ENCODE results near the gene NDUFS4. TPM values are rescaled to one million over a fixed set of nuclear protein-coding genes. Genes with fewer than 3 reads are reported as not detected.
"Not testable (repeated sequence)": the region's sequence is repeated elsewhere in the genome, so short reads cannot be mapped to it uniquely, and the experiment has no call there.

The NDUFS4 gene
- total RNA-seq, 1 experiment from 2014 or later = 273 TPM

- not testable (repeated sequence) for DNase-seq (ENCODE audit: low spot score)
Measured at GRCh38 chr5:53665313-53665712, 104.9 kb downstream of the NDUFS4 start.

DNA sequence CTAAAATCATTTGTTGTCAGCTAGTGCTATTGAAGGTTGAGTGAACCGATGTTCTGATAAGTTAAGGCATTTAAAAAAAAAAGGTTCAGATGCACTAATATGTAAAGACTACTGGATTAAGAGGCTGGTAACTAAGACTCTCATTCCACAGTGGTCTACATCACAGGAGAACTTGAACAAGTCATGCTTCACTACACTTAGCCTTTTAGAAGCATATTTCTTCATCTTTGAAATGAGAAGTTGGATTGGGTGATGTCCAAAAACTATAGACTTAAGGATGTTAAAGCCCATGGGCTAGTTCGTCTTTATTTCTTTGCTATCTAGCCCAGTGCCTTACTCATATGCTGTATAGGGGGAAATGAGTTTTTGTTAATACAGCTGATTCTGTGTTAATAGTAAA is 107.2 kb downstream of the NDUFS4 start:
- DNase-seq (ENCODE audit: low spot score) = no peak

DNA sequence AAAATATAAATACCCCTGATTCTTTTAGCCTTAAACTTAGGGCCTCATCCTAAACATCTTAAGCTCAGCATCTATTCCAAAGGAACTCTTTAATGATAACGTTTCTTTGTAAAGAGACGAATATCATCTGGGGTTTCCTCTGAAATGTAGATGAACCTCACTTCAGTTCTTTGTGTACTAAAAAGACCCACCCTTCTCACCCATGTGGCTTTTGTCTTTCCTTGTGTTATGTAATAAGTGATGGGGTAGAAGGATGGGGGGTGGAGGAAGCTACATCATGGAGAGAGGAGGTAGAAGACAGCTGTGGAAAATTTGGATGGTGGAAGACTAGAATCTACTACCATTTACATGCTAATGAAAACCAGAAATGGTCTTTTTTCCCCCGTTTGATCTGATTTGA is 111.0 kb downstream of the NDUFS4 start:
- DNase-seq (ENCODE audit: low spot score) = no peak

DNA sequence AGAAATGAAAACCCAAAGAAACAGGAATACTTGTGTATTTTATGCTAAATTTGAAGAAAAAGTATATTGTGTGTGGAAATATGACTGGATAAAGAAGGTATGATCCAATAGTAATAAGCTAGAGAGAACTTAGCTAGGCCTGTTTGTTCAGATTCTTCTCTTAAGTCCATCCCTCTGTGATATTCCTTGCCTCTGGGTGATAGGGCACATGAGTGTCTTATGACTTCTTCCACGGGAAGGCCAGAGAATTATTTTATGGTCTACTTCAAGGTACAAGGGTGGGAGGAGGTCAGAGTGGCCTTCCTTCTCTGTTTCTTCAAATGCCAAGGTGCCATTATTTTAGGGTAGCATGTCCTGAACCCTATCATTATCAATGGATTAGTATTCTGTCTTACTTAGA is 113.7 kb downstream of the NDUFS4 start:
- DNase-seq (ENCODE audit: low spot score) = no peak

DNA sequence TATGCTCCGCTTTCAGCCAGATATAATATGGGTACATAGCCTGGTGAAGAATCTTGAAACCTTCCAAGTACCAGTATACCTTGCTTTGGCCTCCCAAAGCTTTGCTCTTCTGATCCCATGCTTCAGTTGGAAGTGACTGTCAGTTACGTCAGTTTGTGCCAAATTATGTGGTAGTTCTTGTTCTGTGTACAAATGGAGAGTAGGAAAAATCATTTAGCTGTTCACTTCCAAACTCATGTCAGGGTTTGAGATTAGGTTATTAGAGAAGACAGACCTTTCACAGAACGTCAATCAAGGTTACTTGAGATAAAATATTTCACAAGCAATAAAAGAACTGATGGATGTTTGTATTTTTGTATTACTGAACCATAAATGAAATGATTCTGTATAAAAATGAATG is 117.2 kb downstream of the NDUFS4 start:
- DNase-seq (ENCODE audit: low spot score) = no peak

DNA sequence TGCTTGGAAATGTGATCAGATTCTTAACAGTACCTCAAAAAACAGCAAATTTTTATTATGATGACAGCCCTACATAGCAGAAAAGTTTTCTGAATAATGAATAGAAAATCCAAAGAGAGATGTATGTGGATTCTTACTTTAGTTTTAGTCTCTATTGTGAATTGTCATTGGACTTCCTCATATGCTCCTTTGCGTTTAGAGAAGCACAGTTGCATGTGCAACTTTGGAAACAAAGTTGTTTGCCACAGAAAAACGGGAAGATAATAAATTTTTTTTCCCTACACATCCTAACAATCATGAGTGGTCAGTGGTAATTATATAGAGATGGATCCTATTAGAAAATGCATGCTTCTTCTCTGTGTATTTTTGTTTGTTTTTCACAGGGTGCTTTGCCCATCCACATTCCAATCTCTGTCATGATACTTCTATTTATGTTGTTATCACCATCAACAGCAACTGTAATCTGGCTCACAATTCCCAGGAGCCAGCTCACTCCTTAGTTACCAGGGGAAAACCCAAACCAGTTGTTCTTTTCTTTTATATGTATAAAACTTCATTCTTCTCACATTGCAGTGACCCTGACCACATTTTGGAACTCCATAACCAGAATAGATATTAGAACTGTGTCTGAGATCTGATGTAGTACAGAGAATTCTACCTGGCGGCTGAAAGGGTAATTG is 118.7 kb downstream of the NDUFS4 start:
- DNase-seq (ENCODE audit: low spot score) = peak; percentile 5

GRCh38 chr5:53681079-53681478 is 120.6 kb downstream of the NDUFS4 start:
- no peak for DNase-seq (ENCODE audit: low spot score)

DNA sequence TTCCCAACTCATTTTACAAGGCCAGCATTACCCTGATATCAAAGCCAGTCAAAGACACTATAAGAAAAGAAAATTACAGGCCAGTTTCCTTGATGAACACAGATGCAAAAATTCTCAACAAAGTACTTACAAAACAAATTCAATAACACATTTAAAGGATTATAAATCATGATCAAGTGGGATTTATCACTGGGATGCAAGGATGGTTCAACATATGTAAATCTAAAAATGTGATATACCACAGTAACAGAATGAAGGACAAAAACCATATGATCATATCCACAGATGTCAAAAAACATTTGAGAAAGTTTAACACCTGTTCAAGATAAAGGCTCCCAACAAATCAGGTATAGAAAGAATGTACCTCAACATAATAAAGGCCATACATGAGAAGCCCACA is 130.6 kb downstream of the NDUFS4 start:
- DNase-seq (ENCODE audit: low spot score) = no peak

DNA sequence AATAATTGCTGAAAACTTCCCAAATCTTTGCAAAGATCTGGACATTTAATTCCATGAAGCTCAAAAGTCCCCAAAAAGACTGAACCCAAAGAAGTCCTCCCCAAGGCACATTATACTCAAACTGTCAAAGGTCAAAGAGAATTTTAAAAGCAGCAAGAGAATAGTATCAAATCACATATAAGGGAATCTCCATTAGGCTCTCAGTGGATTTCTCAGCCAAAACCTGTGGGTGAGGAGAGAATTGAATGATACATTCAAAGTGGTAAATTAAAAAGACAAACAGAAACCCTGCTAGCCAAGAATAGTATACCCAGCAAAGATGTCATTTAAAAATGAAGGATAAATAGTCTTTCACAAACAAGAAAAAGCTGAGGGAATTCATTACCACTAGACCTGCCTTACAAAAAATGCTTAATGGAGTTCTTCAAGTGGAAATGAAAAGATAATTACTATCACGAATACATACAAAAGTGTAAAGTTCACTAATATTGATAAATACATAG is 134.1 kb downstream of the NDUFS4 start:
- no peak for DNase-seq (ENCODE audit: low spot score)

DNA sequence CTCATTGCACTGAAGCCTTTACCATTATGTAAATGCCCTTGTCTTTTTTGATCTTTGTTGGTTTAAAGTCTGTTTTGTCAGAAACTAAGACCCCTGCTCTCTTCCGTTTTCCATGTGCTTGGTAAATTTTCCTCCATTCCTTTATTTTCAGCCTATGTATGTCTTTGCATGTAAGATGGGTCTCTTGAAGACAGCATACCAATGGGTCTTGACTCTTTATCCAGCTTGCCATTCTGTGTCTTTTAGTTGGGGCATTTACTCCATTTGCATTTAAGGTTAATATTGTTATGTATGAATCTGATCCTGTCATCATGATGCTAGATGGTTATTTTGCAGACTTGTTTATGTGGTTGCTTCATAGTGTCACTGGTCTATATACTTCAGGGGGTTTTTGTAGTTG is 150.0 kb downstream of the NDUFS4 start:
- DNase-seq (ENCODE audit: low spot score) = not testable (repeated sequence)

GRCh38 chr5:53712327-53712726 is 151.9 kb downstream of the NDUFS4 start:
- peak; percentile 4 for DNase-seq (ENCODE audit: low spot score)

- DNase-seq (ENCODE audit: low spot score) = no peak
Measured at GRCh38 chr5:53713978-53714666, 153.7 kb downstream of the NDUFS4 start.

DNA sequence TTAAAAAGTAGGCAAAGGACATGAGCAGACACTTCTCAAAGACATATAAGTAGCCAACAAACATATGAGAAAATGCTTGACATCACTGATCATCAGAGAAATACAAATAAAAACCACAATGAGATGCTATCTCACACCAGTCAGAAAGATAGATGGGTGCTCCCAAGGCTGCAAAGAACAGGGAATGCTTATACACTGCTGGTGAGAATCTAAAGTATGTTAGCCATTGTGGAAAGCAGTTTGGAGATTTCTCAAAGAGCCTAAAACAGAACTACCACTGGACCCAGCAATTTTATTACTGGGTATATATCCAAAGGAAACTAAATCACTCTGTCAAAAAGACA is 154.2 kb downstream of the NDUFS4 start:
- DNase-seq (ENCODE audit: low spot score) = no peak

GRCh38 chr5:53726121-53726520 is 165.7 kb downstream of the NDUFS4 start:
- DNase-seq (ENCODE audit: low spot score) = no peak

DNA sequence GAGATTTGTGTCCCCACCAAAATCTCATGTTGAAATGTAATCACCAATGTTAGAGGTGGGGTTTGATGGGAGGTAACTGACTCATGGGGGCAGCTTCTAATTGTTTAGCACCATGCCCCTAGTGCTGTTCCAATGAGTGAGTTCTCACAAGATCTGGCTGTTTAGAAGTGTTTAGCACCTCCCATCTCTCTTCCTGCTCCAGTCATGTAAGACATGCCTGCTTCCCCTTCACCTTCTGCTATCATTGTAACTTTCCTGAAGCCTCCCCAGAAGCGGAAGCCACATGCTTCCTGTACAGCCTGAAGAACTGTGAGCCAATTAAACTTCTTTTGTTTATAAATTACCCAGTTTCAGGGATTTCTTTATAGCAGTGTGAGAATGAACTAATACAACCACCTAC is 170.5 kb downstream of the NDUFS4 start:
- DNase-seq (ENCODE audit: low spot score) = no peak

Other genes with a start within 250 kb of the NDUFS4 start
- 14.3 and 20.4 TPM in 2 replicates for gene FST, start 80.0 kb upstream of the NDUFS4 start, total RNA-seq (2014; rRNA removed; shearing (Covaris generic))